Measurements from ENCODE around the gene IDI2.

DNA sequence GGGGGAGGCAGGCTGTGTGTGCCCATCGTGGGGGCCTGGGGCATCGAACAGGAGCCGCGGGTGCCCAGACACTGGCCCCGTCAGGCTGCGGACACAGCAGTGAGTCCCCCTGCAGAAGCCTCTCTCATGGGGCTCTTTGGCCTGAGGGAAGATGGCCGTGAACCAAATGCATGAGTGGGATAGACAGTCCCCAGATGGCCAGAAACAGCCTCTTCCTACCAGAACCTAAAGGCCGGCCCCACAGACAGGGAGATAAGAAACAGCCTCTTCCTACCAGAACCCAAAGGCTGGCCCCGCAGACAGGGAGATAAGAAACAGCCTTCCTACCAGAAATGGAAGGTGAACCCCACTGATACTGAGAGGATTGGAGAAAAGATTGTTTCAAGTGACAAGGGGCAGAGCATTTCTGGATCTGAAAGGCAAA, 16.6 kb downstream of the IDI2 start:
- no peak for TF ChIP-seq EZH2 (IDR thresholded peaks at IDR 0.05; ENCODE audit: low read length)
- TF ChIP-seq, protein P1, sequence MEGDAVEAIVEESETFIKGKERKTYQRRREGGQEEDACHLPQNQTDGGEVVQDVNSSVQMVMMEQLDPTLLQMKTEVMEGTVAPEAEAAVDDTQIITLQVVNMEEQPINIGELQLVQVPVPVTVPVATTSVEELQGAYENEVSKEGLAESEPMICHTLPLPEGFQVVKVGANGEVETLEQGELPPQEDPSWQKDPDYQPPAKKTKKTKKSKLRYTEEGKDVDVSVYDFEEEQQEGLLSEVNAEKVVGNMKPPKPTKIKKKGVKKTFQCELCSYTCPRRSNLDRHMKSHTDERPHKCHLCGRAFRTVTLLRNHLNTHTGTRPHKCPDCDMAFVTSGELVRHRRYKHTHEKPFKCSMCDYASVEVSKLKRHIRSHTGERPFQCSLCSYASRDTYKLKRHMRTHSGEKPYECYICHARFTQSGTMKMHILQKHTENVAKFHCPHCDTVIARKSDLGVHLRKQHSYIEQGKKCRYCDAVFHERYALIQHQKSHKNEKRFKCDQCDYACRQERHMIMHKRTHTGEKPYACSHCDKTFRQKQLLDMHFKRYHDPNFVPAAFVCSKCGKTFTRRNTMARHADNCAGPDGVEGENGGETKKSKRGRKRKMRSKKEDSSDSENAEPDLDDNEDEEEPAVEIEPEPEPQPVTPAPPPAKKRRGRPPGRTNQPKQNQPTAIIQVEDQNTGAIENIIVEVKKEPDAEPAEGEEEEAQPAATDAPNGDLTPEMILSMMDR (optimal IDR thresholded peaks at IDR 0.05 in 1 of 3, IDR thresholded peaks at IDR 0.05 in 1 of 3, conservative IDR thresholded peaks at IDR 0.05 in 1 of 3; ENCODE audit: extremely low read depth in 1 of 3, insufficient read depth in 2 of 3, low read length in 3 of 3) = no peak
